AG04449 (cell line): ENCODE measurements around the gene DMPK.

ENCODE experiments used
- CTCF ChIA-PET: fragments of 350-600 bp; formaldehyde crosslinking; extraction: SDS; loops from one replicate; lab custom pipeline; 2021; ENCODE audit warnings: antibody characterized with exemption; lab: Yijun Ruan, JAX
- POLR2A ChIA-PET: fragments of 400-600, 350-600 bp; formaldehyde crosslinking; extraction: SDS; loops from one replicate; lab custom pipeline; 2020; ENCODE audit warnings: antibody characterized with exemption, inconsistent platforms; lab: Yijun Ruan, JAX
- DNase-seq: peaks from one replicate; pipeline ENCODE4 v3.0.0-alpha.2; 2010; ENCODE audit warnings: low read depth, low spot score
- H3K4me3 ChIP-seq: 2 replicates; pipeline ENCODE4 v1.5.1; 2011; ENCODE audit warnings: low read depth, mild to moderate bottlenecking, control low read depth, low read length
- CTCF ChIP-seq: IDR thresholded peaks from one replicate; pipeline ENCODE4 v1.5.1; 2011; ENCODE audit warnings: mild to moderate bottlenecking, moderate library complexity, low read length, control low read depth, inconsistent platforms; ENCODE audit not compliant: insufficient read depth; ENCODE audit errors: missing control alignments

Gene DMPK

GRCh38 chr19:45785781-45786532 is 3.7 kb upstream of the DMPK start:
- no peak overlapping the region for H3K4me3 ChIP-seq
- CTCF ChIA-PET = no interaction called here
- TF ChIP-seq CTCF = no peak
- POLR2A ChIA-PET = no interaction called here
- no peak for DNase-seq

GRCh38 chr19:45785097-45785496 is 2.8 kb upstream of the DMPK start:
- H3K4me3 ChIP-seq = no peak overlapping the region
- CTCF ChIA-PET = interaction anchor here (1.5 to 4.2 kb wide), 3 partner anchors 15 to 31 kb away, joined by 5 to 38 read pairs (median 6); partner anchors contain the start of gene SIX5
- no peak for DNase-seq
- POLR2A ChIA-PET = no interaction called here
- TF ChIP-seq CTCF = no peak

GRCh38 chr19:45784096-45784495 is 1.8 kb upstream of the DMPK start:
- TF ChIP-seq CTCF = no peak
- H3K4me3 ChIP-seq = no peak overlapping the region
- ChIA-PET POLR2A (interaction anchor here (2.5 kb wide), 1 partner anchor 10 kb away, joined by 11 read pairs; no protein-coding TSS in a partner anchor), CTCF (interaction anchor here (1.1 to 4.2 kb wide), 4 partner anchors 9 to 32 kb away, joined by 3 to 38 read pairs (median 6); partner anchors contain the start of genes DMWD and SIX5)
- DNase-seq = no peak

- TF ChIP-seq CTCF = peak; percentile 14
- peak overlapping the region; percentile 61 for H3K4me3 ChIP-seq
- CTCF ChIA-PET = interaction anchor here (0.6 to 4.2 kb wide), 13 partner anchors 8 to 294 kb away, joined by 3 to 46 read pairs (median 4); partner anchors contain the start of genes DMWD and SIX5
- POLR2A ChIA-PET = interaction anchor here (0.6 to 3.4 kb wide), 10 partner anchors 8 to 102 kb away, joined by 3 to 65 read pairs (median 5); partner anchors contain the start of genes DMWD, IRF2BP1 and SIX5
- peak; percentile 31 for DNase-seq
Measured at GRCh38 chr19:45782820-45783785, 813 bp upstream of the DMPK start.

GRCh38 chr19:45781214-45782161 is 802 bp downstream of the DMPK start:
- DNase-seq = no peak
- H3K4me3 ChIP-seq = peak overlapping the region; percentile 61
- no peak for TF ChIP-seq CTCF
- CTCF ChIA-PET = interaction anchor here (0.7 to 4.2 kb wide), 10 partner anchors 8 to 36 kb away, joined by 3 to 46 read pairs (median 6); partner anchors contain the start of genes DMWD and SIX5
- POLR2A ChIA-PET = interaction anchor here (1.5 to 3.4 kb wide), 3 partner anchors 8 to 18 kb away, joined by 6 to 65 read pairs (median 11); partner anchors contain the start of gene SIX5
